ENCODE measurements around the gene POTEF. TPM values are rescaled to one million over a fixed set of nuclear protein-coding genes. Genes with fewer than 3 reads are reported as not detected.
"Not testable (repeated sequence)": the region's sequence is repeated elsewhere in the genome, so short reads cannot be mapped to it uniquely, and the experiment has no call there.

The POTEF gene
- polyA plus RNA-seq, 3 donors = not detected

DNA sequence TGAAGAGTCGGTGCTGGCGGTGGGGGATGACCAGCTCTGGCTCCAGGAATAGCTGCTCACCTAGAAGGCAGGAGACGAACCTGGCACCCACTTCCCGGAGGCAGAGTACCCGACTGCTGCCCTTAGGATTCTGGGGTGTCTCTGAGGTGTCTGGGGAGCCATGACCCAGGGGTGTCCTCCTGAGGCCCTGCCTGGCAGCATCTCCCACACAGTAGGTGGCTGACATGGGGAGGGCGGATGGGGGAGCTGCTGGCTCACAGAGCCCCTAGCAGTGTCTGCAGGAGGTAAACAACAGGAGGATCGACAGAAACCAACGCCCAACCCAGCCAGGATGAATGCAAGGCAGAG lies 25.4 kb upstream of the POTEF start:
- H3K27ac ChIP-seq (ENCODE audit: low read depth, low read length) = not testable (repeated sequence)
- 89 to 97% (median 95%) methylated on average over 4 to 8 of the region's 8 CpGs for WGBS, 3 donors

DNA sequence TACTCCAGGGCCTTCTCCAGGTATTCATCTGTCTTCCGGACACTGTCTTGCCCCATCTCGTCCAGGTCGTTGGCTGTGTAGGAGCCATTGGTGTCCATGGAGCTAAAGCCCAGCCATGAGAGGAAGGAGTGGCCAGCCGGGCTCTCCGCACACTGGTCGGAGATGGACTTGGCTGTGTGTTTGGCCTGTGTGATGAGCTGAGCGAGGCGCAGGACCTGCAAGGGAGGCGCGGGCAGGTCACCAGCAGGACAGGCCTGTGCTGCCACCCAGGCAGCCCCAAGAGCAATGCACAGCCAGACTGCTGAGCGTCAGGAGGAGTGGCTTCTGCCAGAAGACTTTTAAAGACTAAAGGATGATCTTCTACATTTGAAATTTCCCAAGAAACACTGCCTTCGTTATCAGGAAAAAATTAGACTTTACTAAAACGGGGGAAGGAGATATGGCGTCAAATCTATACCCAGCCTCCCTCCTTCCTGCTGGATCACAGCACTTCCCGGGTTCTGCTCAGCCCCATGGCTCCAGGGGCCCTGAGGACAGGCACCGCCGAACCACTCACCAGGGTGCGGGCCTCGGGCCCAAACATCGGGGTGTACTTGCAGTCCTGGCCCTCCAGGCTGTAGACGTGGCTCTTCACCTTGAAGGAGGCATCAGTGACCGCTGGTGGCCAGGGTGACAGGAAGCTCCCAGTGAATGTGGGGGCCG lies 24.9 kb upstream of the POTEF start:
- not testable (repeated sequence) for H3K27ac ChIP-seq (ENCODE audit: low read depth, low read length)
- 91 to 94% (median 93%) methylated on average over 18 to 22 of the region's 23 CpGs for WGBS, 3 donors

DNA sequence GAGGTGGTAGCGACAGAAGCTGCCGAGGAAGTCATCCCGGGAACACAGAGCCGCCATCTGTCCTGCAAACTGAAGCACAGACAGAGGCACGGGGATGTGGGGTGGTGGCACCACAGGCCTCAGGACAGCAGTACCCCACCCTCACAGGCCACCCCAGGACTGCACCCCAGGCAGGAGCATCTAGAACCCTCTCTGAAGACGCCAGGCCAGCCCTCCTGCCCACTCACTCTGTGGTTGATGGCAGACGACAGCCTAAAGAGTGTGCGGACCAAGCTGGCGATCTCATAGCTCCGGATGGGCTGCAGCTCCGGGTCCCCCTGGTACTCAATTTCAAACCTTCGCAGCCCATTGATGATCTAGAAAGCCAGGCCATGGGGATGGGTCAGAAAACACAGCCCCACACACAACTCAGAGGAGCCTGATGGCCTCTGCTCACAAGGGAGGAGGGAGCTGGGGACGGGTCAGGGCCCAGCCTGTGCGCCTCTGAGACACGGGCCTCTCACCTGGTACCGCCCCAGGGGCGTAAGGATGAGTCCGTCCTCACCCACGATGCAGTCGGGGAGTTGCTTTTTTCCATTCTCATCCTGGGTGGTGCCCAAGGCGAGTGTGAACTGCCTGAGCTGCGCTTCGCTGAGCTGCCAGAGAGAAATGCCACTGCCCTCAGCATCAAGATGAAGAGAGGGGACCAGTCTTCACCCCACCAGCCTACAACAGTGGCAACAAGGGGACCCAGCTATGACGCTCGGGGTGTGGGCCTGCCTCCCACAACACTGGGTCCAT lies 24.0 kb upstream of the POTEF start:
- 91 to 96% (median 94%) methylated on average over 21 to 25 of the region's 25 CpGs for whole genome bisulfite sequencing, 3 donors
- H3K27ac ChIP-seq (ENCODE audit: low read depth, low read length) = no peak overlapping the region

DNA sequence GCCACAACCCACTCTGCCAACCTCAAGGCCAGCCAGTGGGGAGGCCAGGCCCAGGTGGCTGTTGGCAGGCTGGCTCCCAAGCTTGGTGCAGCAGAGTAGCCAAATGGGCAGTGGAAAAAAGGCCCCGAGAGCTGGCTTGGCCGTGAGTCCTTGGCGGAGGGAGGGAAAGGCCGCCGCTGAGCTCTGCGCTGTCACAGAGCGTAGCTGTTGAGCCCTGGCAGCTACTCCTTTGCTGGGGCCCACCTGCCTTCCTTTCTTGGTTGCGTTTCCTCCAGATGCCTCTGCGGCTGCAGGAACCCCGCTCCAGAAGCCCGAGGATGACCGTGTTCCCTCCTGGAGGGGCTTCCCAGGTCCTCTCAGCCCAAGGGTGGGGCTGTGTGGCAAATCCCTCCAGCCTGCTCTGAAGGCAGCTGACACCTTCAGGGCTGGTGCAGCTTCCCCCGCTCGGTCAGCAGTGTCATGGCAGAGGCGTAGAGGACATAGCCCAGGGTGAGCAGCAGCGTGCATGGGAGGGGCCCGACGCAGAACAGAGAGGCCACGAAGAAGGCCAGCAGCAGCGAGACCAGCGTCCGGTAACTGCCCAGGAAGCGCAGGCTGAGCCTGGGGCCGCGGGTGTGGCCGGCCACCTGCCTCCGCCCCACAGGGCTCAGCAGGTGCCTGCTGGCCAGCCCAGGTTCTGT lies 23.3 kb upstream of the POTEF start:
- not testable (repeated sequence) for H3K27ac ChIP-seq (ENCODE audit: low read depth, low read length)
- 93 to 96% (median 96%) methylated on average over 12 to 23 of the region's 27 CpGs for WGBS, 3 donors

DNA sequence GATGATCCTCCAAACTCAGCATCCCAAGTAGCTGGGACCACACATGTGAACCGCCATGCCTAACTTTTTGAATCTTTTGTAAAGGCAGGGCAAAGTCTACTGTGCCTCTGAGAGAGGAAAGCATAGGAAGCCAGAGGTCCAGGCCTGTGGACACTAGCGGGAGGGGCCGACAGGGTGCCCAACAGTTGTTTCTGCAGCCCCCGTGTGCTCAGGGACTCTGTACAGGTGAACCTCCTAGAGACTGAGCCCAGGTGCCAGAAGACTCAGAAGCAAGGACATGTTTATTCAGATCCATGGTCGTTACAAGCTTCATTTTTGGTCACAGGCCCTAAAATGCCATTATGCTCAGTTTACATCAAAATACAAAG lies 22.1 kb upstream of the POTEF start:
- 65 to 77% (median 68%) methylated on average over 5 of the region's 5 CpGs for WGBS, 3 donors
- H3K27ac ChIP-seq (ENCODE audit: low read depth, low read length) = not testable (repeated sequence)

DNA sequence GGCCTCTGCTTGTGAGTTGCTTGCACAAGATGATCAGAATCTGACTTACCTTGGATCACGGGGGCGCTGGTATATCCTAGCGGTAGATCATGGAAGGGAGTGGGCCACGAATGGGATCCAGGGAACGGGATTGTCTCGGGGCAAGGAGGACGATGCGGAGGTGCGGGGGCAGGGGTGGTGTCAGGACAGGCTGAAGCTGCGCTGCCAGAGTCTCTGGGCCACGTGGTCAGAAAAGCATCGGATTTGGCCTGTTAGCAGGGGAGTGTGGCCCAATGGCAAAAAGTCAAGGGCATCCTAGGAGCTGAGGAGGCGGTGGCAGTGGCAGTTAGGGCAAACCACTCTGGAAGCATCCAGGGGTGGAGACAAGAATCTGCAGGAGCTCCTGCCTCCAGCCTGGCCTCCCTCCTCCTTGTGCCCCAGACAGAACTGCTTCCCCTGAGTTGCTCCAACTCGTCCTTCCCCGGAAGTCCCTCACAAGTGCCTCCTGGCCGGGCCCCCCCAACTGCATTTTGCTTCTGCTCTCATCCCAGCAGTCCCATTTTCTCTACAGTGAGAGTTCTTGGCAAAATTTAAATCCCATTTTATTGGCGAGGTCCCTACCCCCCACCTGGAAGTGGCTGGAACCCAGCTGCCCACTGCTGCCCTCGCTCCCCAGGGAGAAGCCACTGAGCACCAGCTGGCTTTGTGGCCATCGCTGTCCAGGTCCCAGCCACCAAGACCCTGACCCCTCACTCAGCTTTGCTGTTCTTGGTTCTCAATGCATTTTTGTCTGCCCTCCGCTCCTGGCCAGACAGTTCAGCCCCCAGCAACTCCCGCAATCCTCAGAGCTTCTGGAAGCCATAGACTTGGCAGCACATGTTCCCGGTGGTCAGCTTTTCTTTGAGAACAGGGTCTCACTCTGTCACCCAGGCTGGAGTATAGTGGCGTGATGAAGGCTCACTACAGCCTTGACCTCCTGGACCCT lies 21.4 kb upstream of the POTEF start:
- 87 to 91% (median 88%) methylated on average over 23 of the region's 23 CpGs for WGBS, 3 donors
- no peak overlapping the region for H3K27ac ChIP-seq (ENCODE audit: low read depth, low read length)

DNA sequence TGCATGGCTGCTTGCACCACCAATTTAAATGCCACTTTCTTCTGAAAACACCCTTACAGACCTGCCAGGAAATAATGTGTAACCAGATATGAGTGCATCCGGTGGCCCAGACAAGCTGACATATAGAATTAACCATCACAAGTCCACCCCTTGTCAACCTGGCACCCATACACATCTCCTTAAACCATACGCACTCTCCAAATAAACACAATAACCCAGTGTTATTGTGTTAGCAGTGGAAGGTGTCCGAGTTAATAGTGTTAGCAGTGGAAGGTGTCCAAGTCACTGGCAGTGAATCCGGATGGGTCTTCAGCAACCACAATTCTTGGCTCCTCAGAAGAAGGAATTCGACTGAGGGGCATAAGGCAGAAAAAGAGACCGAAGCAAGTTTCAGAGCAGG lies 19.5 kb upstream of the POTEF start:
- 43 to 56% (median 53%) methylated on average over 6 of the region's 6 CpGs for WGBS, 3 donors
- not testable (repeated sequence) for H3K27ac ChIP-seq (ENCODE audit: low read depth, low read length)

DNA sequence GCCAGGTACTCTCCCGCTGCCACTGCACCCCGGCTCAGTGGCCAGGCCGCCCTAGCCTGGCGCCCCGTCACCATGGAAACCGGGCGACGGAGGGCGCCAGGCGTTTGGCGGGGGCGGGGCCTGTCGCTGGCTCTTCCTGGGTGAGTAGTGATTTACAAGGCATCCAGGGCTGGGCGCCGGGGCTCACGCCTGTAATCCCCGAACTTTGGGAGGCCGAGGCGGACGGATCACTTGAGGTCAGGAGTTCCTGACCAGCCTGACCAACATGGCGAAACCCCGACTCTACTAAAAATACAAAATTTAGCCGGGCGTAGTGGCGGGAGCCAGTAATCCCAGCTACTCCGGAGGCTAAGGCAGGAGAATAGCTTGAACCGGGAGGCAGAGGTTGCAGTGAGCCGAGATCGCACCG lies 16.0 kb upstream of the POTEF start, which contains the start of gene CCDC74B:
Gene CCDC74B, minus strand, starts transcription at position 107 of the 409 bp plus-strand sequence. CDS start 116 bp downstream, outside the sequence.
- 6 to 15% (median 9%) methylated on average over 28 to 30 of the region's 30 CpGs for WGBS, 3 donors
- H3K27ac ChIP-seq (ENCODE audit: low read depth, low read length) = not testable (repeated sequence)

DNA sequence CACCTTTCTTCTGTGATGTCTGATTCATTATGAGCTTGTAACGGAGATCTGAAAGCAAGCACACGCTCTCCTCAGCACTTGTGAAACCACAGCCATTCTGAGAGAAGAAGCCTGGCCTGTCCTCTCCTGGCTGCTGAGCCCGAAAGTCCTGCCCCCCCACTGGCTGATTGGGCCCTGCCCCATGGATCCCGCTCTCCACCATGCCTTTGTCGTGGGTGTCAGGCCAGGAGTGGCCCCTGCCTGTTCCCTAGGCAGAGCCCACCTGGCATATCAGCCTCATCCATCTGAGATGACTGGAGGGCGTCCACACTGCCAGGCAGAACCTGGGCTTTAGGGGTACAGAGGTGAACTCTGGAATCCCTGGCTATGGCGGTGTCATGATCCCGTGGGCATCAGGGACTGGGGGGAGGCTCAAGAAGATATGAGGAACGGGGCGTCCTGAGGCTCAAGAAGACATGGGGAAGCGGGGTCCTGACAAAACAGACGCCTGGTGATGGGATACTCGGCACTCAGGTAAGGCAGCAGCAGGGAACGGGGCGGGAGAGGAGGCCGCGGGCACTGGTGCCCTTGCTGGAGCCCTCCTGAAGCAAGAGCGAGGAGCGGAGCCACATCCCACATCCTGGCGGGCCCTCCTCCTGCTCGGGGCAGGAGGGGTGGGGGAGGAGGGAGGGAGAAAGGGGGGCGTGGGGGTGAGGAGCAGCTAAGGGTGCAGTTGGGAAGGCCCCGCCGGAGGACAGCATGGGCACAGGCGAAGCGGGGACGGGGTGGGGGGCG lies 14.4 kb upstream of the POTEF start:
- not testable (repeated sequence) for H3K27ac ChIP-seq (ENCODE audit: low read depth, low read length)
- WGBS, 3 donors = 40 to 62% (median 47%) methylated on average over 14 to 21 of the region's 28 CpGs

DNA sequence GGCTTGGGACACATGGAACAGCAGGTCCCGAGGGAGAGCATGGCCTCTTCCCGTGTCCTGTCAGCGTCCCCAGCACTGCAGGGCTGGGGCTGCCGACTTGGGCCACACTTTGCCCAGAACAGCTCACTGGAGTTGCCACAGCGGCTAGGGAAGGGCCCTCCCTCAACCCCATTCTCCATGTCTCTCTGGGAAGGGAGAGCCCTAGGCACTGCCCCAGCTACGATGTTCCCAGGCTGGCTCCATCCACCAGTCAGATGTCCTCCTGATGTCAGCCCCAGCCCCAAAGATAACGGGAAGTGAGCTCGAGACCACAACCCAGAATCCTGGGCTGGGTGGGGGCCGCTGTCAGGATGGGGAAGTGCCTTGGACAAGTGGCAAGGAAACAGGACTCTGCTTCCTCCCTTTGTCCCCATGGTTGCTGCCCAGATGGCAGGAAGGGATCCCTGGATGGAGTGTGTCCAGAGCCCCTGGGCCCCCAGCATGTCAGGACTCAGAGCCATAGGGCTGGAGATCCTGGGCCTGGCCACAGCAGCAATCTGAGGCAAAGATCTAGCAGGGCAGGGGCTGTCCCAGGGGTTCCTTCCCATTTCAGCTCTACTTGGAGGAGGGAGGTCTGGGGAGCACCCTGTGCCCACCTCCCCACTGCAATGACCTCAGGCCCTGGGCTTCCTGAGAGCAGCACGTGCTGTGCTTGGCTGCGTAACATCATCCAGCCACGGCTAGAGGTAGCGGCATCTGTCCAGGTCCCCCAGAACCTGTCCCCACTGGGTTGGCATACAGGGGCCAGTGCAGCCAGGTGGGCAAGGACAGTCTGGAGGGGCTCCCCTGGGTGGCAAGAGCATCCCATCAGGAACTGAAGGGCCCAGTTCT lies 13.6 kb upstream of the POTEF start:
- H3K27ac ChIP-seq (ENCODE audit: low read depth, low read length) = not testable (repeated sequence)
- WGBS, 3 donors = 76 to 85% (median 81%) methylated on average over 13 of the region's 13 CpGs

DNA sequence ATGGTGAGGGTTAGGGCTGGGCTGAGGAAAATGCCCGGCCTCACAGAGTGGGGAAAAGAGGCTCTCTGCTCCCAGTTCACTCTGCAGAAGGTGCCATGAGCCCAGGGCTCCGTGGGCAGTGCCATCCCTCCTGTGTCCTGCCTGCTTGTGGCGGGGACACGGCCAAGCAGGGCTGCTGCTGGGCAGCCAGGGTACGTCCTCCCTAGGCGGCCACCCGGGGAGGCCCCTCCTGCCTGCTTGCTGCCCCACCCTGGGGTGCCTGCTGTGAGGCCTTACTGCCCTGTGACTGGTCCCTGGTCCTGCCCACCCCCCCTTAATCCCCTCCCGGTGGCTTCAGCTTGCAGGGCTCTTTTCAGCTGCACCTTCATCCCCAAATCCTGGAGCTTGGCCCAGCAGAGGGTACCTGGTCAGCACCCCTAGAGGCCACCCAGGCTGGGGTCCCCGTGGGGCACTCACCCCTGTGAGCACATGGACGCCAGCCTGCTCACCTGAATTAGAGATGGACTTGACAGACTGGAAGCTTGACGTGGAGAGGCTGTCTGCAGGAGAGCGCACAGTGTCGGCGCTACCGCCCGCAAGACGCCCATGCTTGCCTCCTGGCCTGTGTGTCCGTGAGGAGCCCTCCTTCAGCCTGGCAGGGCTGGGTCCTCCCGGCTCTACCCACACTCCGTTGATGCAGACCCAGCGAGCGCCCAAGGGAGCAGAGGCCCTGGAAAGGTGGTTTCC lies 12.8 kb upstream of the POTEF start:
- 90 to 92% (median 91%) methylated on average over 9 to 17 of the region's 22 CpGs for WGBS, 3 donors
- H3K27ac ChIP-seq (ENCODE audit: low read depth, low read length) = not testable (repeated sequence)

DNA sequence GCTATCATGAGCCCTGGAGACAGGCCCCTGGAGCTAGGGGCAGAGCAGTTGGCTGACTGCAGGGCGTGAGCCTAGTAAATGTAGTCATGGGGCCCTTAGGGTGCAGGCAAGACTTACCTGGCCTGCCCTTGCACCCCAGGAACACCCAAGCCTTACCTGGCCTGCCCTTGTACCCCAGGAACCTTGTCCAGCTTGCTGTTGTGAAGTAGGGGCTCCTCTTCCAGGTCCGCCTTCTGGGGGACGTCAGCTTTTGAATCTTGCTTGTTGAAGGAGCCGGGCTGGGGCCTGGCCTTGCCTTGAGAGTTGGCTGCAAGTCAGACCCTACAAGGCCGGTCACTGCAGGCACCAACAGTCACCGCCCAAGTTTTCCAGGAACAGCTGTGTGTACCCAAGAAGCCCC lies 12.0 kb upstream of the POTEF start:
- WGBS, 3 donors = 90 to 94% (median 93%) methylated on average over 3 to 4 of the region's 6 CpGs
- H3K27ac ChIP-seq (ENCODE audit: low read depth, low read length) = not testable (repeated sequence)

DNA sequence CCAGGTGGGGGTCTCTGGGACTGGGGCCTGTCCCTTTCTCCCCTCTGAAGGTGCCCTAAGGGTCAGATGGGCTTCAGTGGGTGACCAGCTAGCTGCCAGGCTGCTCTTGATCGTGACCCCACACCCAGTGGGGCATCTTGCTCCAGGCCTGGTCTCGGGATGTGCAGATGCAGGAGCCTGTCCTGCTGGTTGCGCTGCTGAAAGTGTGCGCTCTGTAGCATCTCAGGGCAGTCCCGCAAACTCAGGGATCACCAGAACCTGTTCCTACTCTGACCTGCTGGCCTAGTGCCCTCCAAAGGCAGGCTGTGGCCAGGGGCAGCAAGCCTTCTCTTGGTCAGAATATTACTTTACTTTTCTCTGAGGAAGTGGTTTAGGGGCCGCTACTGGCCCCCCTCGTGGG lies 11.5 kb upstream of the POTEF start:
- 87 to 95% (median 91%) methylated on average over 5 to 7 of the region's 7 CpGs for WGBS, 3 donors
- H3K27ac ChIP-seq (ENCODE audit: low read depth, low read length) = not testable (repeated sequence)

DNA sequence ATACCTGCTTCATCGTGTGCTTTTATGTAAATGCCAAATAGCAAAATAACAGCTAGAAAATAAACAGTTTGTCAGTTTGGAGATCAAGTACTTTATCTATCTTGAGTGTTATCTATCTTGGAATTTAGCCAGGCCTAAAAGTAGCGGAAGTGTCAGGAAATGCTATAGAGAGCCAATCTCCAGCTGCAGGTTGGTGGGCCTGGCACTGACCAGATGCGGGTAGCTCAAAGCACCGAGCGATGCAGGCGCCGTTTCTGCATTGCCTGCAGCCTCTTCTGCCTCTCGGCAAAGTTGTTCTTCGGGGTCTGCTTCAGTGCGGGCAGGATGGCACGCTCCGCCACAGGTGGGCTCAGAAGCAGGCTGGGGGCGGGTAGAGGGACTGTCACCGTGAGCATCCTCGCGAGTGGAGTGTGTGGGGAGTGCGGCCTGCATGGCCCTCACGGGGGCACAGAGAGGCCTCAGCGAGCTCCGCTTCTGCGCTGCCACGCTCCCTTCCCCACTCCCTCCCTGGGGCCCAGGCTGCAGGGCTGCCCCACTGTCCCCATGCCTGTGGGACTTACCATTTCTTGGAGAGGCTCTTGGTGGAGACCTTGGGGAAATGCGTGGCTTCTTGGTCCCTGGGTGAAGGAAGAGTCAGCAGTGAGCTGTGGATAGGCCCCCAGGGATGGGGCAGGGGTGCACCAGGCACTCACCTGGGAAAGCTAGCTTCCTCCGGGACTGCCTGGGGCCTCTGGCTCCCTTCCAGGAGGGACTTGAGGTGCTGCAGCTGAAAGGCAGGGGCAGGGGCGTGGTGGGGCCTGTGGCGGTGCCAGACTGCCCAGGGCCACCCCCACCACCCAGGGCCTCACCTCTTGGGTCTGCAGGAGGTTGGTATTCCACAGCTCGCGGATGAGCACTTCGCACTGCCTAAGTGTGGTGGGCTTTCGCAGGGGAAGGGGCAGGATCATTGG lies 10.6 kb upstream of the POTEF start:
- not testable (repeated sequence) for H3K27ac ChIP-seq (ENCODE audit: low read depth, low read length)
- WGBS, 3 donors = 85 to 94% (median 87%) methylated on average over 25 to 26 of the region's 30 CpGs

DNA sequence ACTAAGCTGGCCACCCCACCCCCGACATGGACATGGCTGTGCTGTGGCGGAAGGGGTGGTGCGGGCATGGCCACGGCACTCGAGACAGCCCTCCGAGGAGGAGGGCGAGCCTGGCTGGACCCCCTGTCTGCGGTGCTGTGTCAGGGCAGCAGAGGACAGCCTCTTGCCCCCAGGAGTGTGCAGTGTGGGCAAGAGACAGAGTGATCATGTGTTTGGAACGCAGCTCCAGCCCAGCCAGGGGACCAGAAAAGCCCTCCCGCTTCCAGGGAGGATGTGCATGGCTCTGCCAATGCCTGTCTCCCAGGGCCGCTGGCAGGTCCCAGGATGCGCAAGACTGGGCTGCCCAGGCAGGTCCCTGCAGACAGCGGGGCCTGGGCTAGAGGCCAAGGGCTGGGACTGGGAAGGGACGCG lies 9.8 kb upstream of the POTEF start:
- H3K27ac ChIP-seq (ENCODE audit: low read depth, low read length) = not testable (repeated sequence)
- 68 to 86% (median 69%) methylated on average over 14 to 15 of the region's 15 CpGs for WGBS, 3 donors

Data from adipose tissue (tissue), 3 donors.